Choroid plexus epithelial cell (primary cell): Measurements from ENCODE around the gene PGA3.
"Not testable (repeated sequence)": the region's sequence is repeated elsewhere in the genome, so short reads cannot be mapped to it uniquely, and the experiment has no call there.

ENCODE experiments used
- DNase-seq: peaks from one replicate; pipeline ENCODE4 v3.0.0-alpha.2; 2010; ENCODE audit warnings: low read depth
- H3K4me3 ChIP-seq: 2 replicates; pipeline ENCODE4 v1.5.1; 2011; ENCODE audit warnings: low read depth, mild to moderate bottlenecking, control low read depth, low read length, moderate library complexity
- TF ChIP-seq, protein P1 (sequence below): conservative IDR thresholded peaks from 2 replicates; pipeline ENCODE4 v1.5.1; 2011; ENCODE audit warnings: low read depth, mild to moderate bottlenecking, control low read depth, inconsistent platforms, low read length, moderate library complexity

PGA3 gene

DNA sequence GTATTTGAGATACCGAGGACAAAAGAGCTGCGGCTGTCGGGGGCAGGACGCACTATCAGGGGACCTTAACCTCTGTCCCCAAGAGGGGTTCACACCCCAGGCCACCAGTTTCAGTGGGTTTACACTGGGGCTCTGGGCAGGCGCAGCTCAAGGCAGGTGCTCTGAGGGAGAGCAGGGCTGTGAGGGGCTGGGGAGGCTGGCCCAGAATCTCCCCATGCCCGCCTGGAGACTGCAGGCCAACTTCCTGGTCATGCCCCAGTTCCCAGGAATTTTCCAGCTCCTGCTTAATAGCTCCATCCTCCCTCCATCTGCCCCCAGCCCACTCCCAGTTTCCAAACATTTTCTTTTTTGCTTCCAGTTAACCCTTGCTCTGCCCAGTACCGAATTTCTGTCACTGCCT is 7.6 kb upstream of the PGA3 start:
- TF ChIP-seq, protein P1, sequence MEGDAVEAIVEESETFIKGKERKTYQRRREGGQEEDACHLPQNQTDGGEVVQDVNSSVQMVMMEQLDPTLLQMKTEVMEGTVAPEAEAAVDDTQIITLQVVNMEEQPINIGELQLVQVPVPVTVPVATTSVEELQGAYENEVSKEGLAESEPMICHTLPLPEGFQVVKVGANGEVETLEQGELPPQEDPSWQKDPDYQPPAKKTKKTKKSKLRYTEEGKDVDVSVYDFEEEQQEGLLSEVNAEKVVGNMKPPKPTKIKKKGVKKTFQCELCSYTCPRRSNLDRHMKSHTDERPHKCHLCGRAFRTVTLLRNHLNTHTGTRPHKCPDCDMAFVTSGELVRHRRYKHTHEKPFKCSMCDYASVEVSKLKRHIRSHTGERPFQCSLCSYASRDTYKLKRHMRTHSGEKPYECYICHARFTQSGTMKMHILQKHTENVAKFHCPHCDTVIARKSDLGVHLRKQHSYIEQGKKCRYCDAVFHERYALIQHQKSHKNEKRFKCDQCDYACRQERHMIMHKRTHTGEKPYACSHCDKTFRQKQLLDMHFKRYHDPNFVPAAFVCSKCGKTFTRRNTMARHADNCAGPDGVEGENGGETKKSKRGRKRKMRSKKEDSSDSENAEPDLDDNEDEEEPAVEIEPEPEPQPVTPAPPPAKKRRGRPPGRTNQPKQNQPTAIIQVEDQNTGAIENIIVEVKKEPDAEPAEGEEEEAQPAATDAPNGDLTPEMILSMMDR, result no peak
- no peak overlapping the region for H3K4me3 ChIP-seq
- DNase-seq, result no peak

DNA sequence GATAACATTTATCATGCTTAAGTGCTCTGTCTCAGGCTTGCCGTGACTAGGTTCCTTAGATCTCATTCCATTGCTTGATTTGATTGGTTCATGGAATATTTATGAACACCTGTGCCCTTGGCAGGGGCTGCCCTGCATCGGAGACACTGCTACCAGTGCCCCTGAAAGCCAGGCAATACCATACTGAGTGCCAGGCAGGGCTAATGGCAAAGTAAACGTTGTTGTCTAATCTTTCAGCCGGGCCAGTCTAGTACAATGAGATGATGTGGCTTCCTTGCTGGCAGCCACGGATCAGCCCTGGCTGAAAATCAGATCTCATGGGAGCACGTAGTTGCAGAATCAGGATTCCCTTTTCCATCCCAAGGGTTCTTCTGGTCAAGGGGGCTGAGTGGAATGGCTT is 5.0 kb upstream of the PGA3 start:
- TF ChIP-seq, protein P1, result no peak
- H3K4me3 ChIP-seq, result no peak overlapping the region
- DNase-seq, result no peak

DNA sequence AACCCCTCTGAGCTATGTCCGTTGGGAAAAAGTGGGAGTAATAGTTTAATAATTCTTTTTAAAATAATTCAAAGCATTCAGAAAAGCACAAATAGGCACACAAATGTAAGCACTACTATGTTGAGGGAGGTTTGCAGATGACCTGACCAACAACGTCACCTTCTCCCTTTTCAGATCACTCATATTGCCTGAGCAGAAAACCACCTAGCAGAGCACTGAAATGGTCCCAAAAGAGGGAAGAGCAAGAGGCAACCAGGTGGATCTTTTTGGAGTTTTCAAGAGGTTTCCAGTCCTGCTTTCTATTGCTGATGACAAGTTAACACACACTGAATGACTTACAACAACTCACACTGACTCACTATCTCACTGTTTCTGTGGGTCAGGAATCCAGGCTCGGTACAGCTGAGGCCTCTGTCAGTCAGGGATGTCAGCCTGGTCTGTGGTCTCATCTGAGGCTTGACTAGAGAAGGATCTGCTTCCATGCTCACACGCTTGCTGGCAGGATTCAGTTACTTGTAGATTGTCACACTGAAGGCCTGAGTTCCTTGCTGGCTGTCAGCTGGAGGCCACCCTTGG is 4.3 kb upstream of the PGA3 start:
- H3K4me3 ChIP-seq, result no peak overlapping the region
- TF ChIP-seq, protein P1, result no peak
- no peak for DNase-seq

DNA sequence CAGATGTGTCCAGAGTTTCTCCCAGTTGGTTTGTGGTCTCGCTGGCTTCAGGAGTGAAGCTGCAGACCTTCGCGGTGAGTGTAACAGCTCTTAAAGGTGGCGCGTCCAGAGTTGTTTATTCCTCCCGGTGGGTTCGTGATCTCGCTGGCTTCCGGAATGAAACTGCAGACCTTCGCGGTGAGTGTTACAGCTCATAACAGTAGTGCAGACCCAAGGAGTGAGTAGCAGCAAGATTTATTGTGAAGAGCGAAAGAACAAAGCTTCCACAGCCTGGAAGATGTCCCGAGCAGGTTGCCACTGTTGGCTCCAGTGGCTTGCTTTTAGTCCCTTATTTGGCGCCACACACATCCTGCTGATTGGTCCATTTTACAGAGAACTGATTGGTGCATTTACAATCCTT is 1.8 kb upstream of the PGA3 start:
- TF ChIP-seq, protein P1, result no peak
- no peak overlapping the region for H3K4me3 ChIP-seq
- DNase-seq, result no peak

DNA sequence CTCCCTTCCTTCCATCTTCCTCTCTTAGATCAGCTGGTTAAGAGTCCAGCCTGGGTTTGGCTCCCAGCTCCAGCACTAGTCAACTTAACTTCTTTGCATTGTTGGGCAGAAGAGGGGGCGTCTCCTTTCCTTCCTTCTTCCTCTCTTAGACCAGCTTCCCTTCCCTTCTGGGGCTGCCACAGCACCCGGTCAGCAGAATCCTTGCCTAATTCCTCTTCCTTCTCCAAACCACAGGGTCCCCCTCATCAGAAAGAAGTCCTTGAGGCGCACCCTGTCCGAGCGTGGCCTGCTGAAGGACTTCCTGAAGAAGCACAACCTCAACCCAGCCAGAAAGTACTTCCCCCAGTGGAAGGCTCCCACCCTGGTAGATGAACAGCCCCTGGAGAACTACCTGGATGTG is 558 bp downstream of the PGA3 start:
- not testable (repeated sequence) for H3K4me3 ChIP-seq, DNase-seq

DNA sequence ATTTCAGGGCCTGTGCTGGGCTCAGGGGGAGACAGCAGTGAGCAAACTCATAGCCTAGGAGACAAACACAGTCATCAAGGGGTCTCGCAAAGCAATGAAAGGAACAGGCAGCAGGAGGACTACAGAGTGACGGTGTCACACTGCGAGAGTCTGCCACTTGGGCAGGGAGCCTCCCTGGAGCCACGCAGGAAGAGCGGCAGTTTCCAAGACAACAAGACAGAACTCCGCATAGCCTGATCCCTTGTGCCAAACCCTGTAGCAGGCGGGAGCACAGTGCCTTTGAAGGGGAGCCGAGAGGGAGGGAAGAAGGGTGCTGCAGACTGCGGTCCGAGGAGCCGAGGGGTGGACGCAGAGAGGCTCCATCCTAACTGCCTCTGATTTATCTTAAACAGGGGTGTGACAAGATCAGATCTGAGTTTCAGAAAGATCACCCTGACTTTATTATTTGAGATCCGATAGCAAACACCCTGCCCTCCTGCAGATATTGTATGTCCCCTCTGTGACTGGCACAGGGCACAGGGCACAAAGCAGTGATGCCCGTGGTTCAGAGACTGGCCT is 1.3 kb downstream of the PGA3 start:
- H3K4me3 ChIP-seq, DNase-seq: not testable (repeated sequence)

DNA sequence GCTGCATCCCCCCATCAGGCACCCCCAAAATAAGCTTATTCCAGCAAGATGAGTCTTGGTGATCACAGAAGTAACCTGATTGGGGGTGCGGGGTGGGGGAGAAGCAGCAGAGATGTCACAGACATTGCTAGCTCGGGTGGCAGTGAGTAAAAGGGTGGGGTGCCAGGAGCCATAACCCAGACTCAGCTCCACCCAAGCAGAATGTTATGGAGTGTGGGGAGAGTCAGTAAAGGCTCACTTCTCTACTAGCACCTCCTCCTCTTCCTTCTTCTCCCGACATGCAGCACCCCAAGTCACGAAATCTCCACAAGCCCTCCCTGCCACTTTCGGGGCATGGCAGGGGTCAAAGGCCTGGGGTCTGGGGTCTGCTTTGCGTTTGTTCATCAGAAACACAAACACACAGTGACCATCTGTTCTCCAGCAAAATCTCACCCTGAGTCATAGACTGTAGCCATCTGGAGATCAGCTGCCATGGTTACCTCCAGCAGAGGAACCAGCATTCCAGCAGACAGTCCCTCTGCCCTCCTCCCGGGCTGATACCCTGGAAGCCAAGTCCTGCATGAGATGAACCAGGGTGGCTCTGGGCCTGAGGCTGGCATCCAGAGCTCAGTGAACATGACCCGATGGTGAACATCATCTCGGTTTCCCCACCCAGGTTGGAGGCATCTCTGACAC is 4.5 kb downstream of the PGA3 start:
- not testable (repeated sequence) for H3K4me3 ChIP-seq, DNase-seq

DNA sequence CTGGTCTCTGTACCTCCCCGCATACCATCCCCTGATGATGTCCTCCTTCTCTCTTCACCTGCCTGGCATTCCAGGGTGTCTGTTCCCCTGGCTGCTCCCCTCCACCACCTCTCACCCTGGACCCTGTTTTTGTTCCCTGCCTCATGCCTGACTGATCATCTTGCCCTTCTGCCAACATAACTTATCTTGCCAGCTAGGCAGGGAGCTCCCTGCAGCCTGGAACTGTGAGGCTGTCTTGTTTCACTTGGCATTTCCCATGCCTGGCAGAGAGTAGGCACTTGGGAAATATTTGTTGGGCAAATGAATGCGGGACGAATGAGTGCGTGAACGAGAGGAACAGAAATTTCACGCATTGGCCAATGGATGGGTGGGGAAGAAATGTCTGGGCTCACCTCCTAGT is 7.3 kb downstream of the PGA3 start:
- H3K4me3 ChIP-seq, DNase-seq: not testable (repeated sequence)

DNA sequence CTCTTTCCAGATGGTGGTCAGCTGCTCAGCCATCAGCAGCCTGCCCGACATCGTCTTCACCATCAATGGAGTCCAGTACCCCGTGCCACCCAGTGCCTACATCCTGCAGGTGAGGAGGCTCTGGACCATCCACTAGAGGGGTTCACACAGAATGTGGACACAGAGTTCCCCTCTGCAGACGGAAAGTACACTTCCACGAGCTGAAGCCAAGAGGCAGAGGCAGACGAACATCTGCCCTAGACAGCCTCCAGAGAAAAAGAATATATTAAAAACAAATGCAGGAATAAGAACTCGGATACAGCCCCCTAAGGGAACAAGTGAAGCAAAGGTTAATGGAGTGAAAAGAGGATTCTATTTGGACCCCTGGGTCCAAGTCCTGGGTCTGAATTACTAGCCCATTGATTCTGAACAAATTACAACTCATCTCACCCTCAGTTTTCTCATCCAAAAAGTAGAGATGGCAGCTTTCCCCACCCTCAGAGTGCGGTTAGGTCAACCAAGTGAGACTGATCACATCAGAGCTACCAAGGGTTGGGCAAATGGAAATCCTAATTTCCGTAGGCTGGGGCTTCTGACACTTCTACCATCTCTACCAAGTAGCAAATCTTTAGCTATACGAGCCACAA is 8.1 kb downstream of the PGA3 start:
- not testable (repeated sequence) for H3K4me3 ChIP-seq, DNase-seq

DNA sequence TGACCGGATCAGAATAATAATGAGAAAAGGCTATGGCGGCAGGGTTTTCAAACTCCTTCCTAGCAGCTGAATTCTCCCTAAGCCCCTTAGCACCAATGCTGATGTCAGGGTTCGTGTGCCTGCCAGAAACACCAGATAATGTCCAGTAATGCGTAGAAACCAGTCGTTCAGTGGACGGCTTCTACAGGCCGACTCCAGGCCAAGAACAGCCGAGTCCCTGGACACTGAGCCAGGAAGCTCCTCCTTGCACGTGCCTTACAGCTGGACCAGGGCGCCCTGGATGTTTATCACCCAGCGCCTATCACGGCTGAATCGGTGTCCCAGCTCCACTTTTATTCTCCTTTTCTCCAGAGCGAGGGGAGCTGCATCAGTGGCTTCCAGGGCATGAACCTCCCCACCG is 8.9 kb downstream of the PGA3 start:
- not testable (repeated sequence) for DNase-seq, H3K4me3 ChIP-seq

DNA sequence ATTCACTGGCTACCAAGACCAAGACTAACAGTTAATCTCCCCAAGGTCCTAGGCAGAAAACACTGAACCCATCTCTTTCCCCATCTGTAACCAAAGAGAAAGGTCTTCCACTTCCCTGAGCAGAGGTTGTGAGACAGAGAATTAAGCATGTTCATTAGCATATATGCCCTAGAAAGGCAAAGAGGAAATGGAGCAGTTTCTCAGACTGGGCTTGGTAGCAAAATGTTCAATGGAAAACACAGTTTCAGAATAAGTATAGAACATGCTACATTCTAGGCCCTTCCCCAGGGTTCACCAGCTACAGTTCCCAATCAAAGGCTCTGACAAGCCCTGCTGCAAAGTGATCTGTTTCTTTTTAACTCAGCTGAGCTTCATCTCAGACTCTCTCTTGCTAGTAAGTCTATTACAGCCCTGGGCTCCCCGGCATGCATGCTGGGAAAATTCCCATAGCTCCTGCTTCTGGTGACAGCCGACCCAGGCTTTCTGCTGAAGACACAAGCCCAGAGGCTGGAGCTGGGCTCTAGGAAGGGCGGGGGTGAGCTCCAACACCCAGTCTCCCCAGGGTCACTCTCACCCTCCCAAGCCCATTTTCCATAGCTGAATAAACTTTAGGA is 10.5 kb downstream of the PGA3 start:
- not testable (repeated sequence) for DNase-seq, H3K4me3 ChIP-seq

DNA sequence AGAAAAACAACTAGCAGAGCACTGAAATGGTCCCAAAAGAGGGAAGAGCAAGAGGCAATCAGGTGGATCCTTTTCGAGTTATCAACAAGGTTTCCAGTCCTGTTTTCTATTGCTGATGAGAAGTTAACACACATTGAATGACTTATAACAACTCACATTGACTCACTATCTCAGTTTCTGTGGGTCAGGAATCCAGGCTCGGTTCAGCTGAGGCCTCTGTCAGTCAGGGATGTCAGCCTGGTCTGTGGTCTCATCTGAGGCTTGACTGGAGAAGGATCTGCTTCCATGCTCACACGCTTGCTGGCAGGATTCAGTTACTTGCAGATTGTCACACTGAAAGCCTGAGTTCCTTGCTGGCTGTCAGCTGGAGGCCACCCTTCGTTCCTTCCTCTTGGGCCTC is 15.0 kb downstream of the PGA3 start:
- DNase-seq, H3K4me3 ChIP-seq: not testable (repeated sequence)

DNA sequence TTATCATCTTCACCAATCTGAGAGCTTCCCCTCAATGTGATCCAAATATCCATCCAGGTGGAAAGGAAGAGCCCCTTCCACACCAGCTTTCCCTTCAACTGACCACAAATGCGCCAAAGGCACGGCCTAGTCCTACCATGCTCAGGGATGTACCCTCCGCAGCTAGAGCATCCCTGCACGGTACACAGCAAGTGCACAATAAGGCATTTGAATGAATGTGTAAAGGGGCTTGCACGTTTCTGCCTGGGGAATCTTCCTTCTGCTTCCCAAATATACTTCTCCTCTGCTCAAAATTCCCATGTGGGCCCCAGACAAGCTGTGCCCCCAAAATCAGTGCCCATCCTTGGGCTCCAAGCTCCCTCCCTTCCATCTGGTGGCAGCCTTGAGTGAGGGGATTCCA is 15.7 kb downstream of the PGA3 start:
- not testable (repeated sequence) for H3K4me3 ChIP-seq, DNase-seq

DNA sequence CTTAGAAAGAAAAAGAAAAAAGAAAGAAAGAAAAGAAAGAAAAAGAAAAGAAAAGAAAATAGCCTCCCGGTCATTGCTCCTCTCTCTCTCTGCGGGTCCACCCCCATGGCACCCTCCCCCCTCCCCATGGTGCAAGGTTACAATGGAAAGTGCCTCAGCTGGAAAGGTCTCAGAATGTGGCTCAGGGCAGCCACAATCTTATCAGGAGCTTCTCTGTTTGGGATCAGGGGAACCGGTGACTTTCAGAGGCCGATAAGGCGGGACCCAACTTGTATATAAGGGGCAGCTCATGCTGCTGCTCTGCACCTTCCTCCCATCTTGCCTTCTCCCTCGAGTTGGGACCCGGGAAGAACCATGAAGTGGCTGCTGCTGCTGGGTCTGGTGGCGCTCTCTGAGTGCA is 18.7 kb downstream of the PGA3 start, which contains the start of gene PGA4:
Gene PGA4 (plus strand): TSS at position 301 of the 400 bp plus-strand sequence. CDS start 54 bp downstream, at position 355.
- not testable (repeated sequence) for DNase-seq, H3K4me3 ChIP-seq
